ENCODE results near the gene INTS13. TPM values are rescaled to one million over a fixed set of nuclear protein-coding genes. Genes with fewer than 3 reads are reported as not detected.
"Not testable (repeated sequence)": the region's sequence is repeated elsewhere in the genome, so short reads cannot be mapped to it uniquely, and the experiment has no call there.

Gene INTS13
- total RNA-seq, 1 experiment from 2014 or later, result 76.3 TPM

- DNase-seq, result no peak
- Histone ChIP-seq H3K4me3 (ENCODE audit: low read length) (no peak overlapping the region), H3K36me3 (ENCODE audit: insufficient read depth, low read length) (peaks cover 70% of the 10 kb centered on the region; the same call in 1 of the 2 replicates), H3K9me3 (ENCODE audit: low read length) (no peaks in the 10 kb centered on the region), H3K9me2 (replicated peaks; ENCODE audit: insufficient read depth, low read length) (no peaks in the 10 kb centered on the region), H3K27ac (ENCODE audit: low read length) (no peak overlapping the region), H3K79me2 (ENCODE audit: low read length) (peaks cover 83% of the 10 kb centered on the region), H3K4me1 (ENCODE audit: low read length) (peaks cover 2% of the 10 kb centered on the region), H3K9ac (ENCODE audit: low read length) (no peak overlapping the region), H3K27me3 (ENCODE audit: low read length) (no peaks in the 10 kb centered on the region), H4K20me1 (ENCODE audit: insufficient read depth, low read depth, low read length) (no peaks in the 10 kb centered on the region), H3K4me2 (ENCODE audit: low read depth, low read length, poor library complexity, severe bottlenecking) (no peak overlapping the region), H2AFZ (ENCODE audit: low read length) (no peak overlapping the region)
Measured at GRCh38 chr12:26929590-26929989, 8.2 kb downstream of the INTS13 start.

- Histone ChIP-seq H3K9ac (ENCODE audit: low read length) (no peak overlapping the region), H3K27me3 (ENCODE audit: low read length) (no peaks in the 10 kb centered on the region), H3K9me2 (replicated peaks; ENCODE audit: insufficient read depth, low read length) (no peaks in the 10 kb centered on the region), H3K9me3 (ENCODE audit: low read length) (no peaks in the 10 kb centered on the region), H3K4me2 (ENCODE audit: low read depth, low read length, poor library complexity, severe bottlenecking) (no peak overlapping the region), H3K36me3 (ENCODE audit: insufficient read depth, low read length) (peaks cover 71% of the 10 kb centered on the region), H3K4me1 (ENCODE audit: low read length) (no peaks in the 10 kb centered on the region), H2AFZ (ENCODE audit: low read length) (no peak overlapping the region), H4K20me1 (ENCODE audit: insufficient read depth, low read depth, low read length) (no peaks in the 10 kb centered on the region), H3K27ac (ENCODE audit: low read length) (no peak overlapping the region), H3K79me2 (ENCODE audit: low read length) (peaks cover 73% of the 10 kb centered on the region), H3K4me3 (ENCODE audit: low read length) (no peak overlapping the region)
- DNase-seq, result no peak
Measured at GRCh38 chr12:26928661-26929060, 9.1 kb downstream of the INTS13 start.

- H3K27me3 ChIP-seq (ENCODE audit: low read length), result no peaks in the 10 kb centered on the region
- no peak overlapping the region for H3K9ac ChIP-seq (ENCODE audit: low read length)
- H3K9me3 ChIP-seq (ENCODE audit: low read length), result no peaks in the 10 kb centered on the region
- no peaks in the 10 kb centered on the region for H3K9me2 ChIP-seq (replicated peaks; ENCODE audit: insufficient read depth, low read length)
- no peak overlapping the region for H2AFZ ChIP-seq (ENCODE audit: low read length)
- no peak overlapping the region for H3K4me3 ChIP-seq (ENCODE audit: low read length)
- peaks cover 21% of the 10 kb centered on the region for H3K79me2 ChIP-seq (ENCODE audit: low read length)
- H3K27ac ChIP-seq (ENCODE audit: low read length), result no peak overlapping the region
- no peak overlapping the region for H3K4me2 ChIP-seq (ENCODE audit: low read depth, low read length, poor library complexity, severe bottlenecking)
- no peak for DNase-seq
- H3K36me3 ChIP-seq (ENCODE audit: insufficient read depth, low read length), result peaks cover 57% of the 10 kb centered on the region
- H3K4me1 ChIP-seq (ENCODE audit: low read length), result no peaks in the 10 kb centered on the region
- H4K20me1 ChIP-seq (ENCODE audit: insufficient read depth, low read depth, low read length), result no peaks in the 10 kb centered on the region
Measured at GRCh38 chr12:26921886-26922285, 15.9 kb downstream of the INTS13 start.

GRCh38 chr12:26919216-26919555 lies 18.6 kb downstream of the INTS13 start:
- Histone ChIP-seq H3K4me3 (ENCODE audit: low read length) (no peak overlapping the region), H4K20me1 (ENCODE audit: insufficient read depth, low read depth, low read length) (no peaks in the 10 kb centered on the region), H3K9ac (ENCODE audit: low read length) (no peak overlapping the region), H3K9me2 (replicated peaks; ENCODE audit: insufficient read depth, low read length) (no peaks in the 10 kb centered on the region), H3K9me3 (ENCODE audit: low read length) (no peaks in the 10 kb centered on the region), H3K27ac (ENCODE audit: low read length) (no peak overlapping the region), H3K79me2 (ENCODE audit: low read length) (peaks cover 15% of the 10 kb centered on the region), H3K4me2 (ENCODE audit: low read depth, low read length, poor library complexity, severe bottlenecking) (no peak overlapping the region), H2AFZ (ENCODE audit: low read length) (no peak overlapping the region), H3K36me3 (ENCODE audit: insufficient read depth, low read length) (peaks cover 51% of the 10 kb centered on the region), H3K27me3 (ENCODE audit: low read length) (no peaks in the 10 kb centered on the region), H3K4me1 (ENCODE audit: low read length) (no peaks in the 10 kb centered on the region)
- DNase-seq, result no peak

- H3K27ac ChIP-seq (ENCODE audit: low read length), result no peak overlapping the region
- no peaks in the 10 kb centered on the region for H3K9me2 ChIP-seq (replicated peaks; ENCODE audit: insufficient read depth, low read length)
- no peak overlapping the region for H3K4me3 ChIP-seq (ENCODE audit: low read length)
- peaks cover 54% of the 10 kb centered on the region for H3K36me3 ChIP-seq (ENCODE audit: insufficient read depth, low read length)
- H4K20me1 ChIP-seq (ENCODE audit: insufficient read depth, low read depth, low read length), result no peaks in the 10 kb centered on the region
- H3K9me3 ChIP-seq (ENCODE audit: low read length), result no peaks in the 10 kb centered on the region
- peaks cover 14% of the 10 kb centered on the region for H3K79me2 ChIP-seq (ENCODE audit: low read length)
- no peak overlapping the region for H2AFZ ChIP-seq (ENCODE audit: low read length)
- no peak overlapping the region for H3K4me2 ChIP-seq (ENCODE audit: low read depth, low read length, poor library complexity, severe bottlenecking)
- no peak for DNase-seq
- H3K27me3 ChIP-seq (ENCODE audit: low read length), result no peaks in the 10 kb centered on the region
- no peaks in the 10 kb centered on the region for H3K4me1 ChIP-seq (ENCODE audit: low read length)
- no peak overlapping the region for H3K9ac ChIP-seq (ENCODE audit: low read length)
Measured at GRCh38 chr12:26918321-26919215, 19.2 kb downstream of the INTS13 start.

- Histone ChIP-seq H3K9me2 (replicated peaks; ENCODE audit: insufficient read depth, low read length) (no peaks in the 10 kb centered on the region), H3K36me3 (ENCODE audit: insufficient read depth, low read length) (peaks cover 83% of the 10 kb centered on the region), H3K79me2 (ENCODE audit: low read length) (0 out of 2 replicates have a peak, but pooled peaks cover 5% of the 10 kb centered on the region), H3K4me1 (ENCODE audit: low read length) (no peaks in the 10 kb centered on the region), H3K4me2 (ENCODE audit: low read depth, low read length, poor library complexity, severe bottlenecking) (no peak overlapping the region), H4K20me1 (ENCODE audit: insufficient read depth, low read depth, low read length) (no peaks in the 10 kb centered on the region), H3K4me3 (ENCODE audit: low read length) (no peak overlapping the region), H3K9ac (ENCODE audit: low read length) (no peak overlapping the region), H3K27me3 (ENCODE audit: low read length) (no peaks in the 10 kb centered on the region), H3K27ac (ENCODE audit: low read length) (no peak overlapping the region), H3K9me3 (ENCODE audit: low read length) (no peaks in the 10 kb centered on the region), H2AFZ (ENCODE audit: low read length) (no peak overlapping the region)
- DNase-seq, result no peak
Measured at GRCh38 chr12:26906704-26907103, 31.1 kb downstream of the INTS13 start.

- no peak overlapping the region for H2AFZ ChIP-seq (ENCODE audit: low read length)
- no peak for DNase-seq
- H4K20me1 ChIP-seq (ENCODE audit: insufficient read depth, low read depth, low read length), result no peaks in the 10 kb centered on the region
- H3K9ac ChIP-seq (ENCODE audit: low read length), result no peak overlapping the region
- no peak overlapping the region for H3K4me2 ChIP-seq (ENCODE audit: low read depth, low read length, poor library complexity, severe bottlenecking)
- no peaks in the 10 kb centered on the region for H3K27me3 ChIP-seq (ENCODE audit: low read length)
- H3K79me2 ChIP-seq (ENCODE audit: low read length), result 0 out of 2 replicates have a peak, but pooled peaks cover 5% of the 10 kb centered on the region
- no peaks in the 10 kb centered on the region for H3K9me3 ChIP-seq (ENCODE audit: low read length)
- peaks cover 76% of the 10 kb centered on the region for H3K36me3 ChIP-seq (ENCODE audit: insufficient read depth, low read length)
- no peak overlapping the region for H3K4me3 ChIP-seq (ENCODE audit: low read length)
- no peak overlapping the region for H3K27ac ChIP-seq (ENCODE audit: low read length)
- H3K9me2 ChIP-seq (replicated peaks; ENCODE audit: insufficient read depth, low read length), result no peaks in the 10 kb centered on the region
- H3K4me1 ChIP-seq (ENCODE audit: low read length), result no peaks in the 10 kb centered on the region
Measured at GRCh38 chr12:26906024-26906423, 31.8 kb downstream of the INTS13 start.

GRCh38 chr12:26903396-26903795 lies 34.4 kb downstream of the INTS13 start:
- DNase-seq; H2AFZ ChIP-seq (ENCODE audit: low read length); H3K9me2 ChIP-seq (replicated peaks; ENCODE audit: insufficient read depth, low read length); H3K79me2 ChIP-seq (ENCODE audit: low read length); H3K9ac ChIP-seq (ENCODE audit: low read length); H3K4me1 ChIP-seq (ENCODE audit: low read length); H3K9me3 ChIP-seq (ENCODE audit: low read length); H3K27ac ChIP-seq (ENCODE audit: low read length); H3K4me3 ChIP-seq (ENCODE audit: low read length); H3K4me2 ChIP-seq (ENCODE audit: low read depth, low read length, poor library complexity, severe bottlenecking); H3K27me3 ChIP-seq (ENCODE audit: low read length); H4K20me1 ChIP-seq (ENCODE audit: insufficient read depth, low read depth, low read length): not testable (repeated sequence)
- peaks cover 59% of the 10 kb centered on the region for H3K36me3 ChIP-seq (ENCODE audit: insufficient read depth, low read length)

All from Karpas-422 (cell line).